ENCODE measurements around the gene LRRC4C. TPM values are rescaled to one million over a fixed set of nuclear protein-coding genes. Genes with fewer than 3 reads are reported as not detected.
"Not testable (repeated sequence)": the region's sequence is repeated elsewhere in the genome, so short reads cannot be mapped to it uniquely, and the experiment has no call there.

Gene LRRC4C
- total and polyA plus RNA-seq, 10 of the 15 experiments (the other 5 are each of a cell fraction or from before 2014, with no cell fraction given): 1.5 TPM; not detected in 9

- Histone ChIP-seq H3K27me3 (replicated peaks in 1 of 2; ENCODE audit: control insufficient read depth in 2 of 2, insufficient read depth in 2 of 2, low read length in 1 of 2) (no peaks in the 10 kb centered on the region), H3K9me3 (replicated peaks; ENCODE audit: control insufficient read depth, insufficient read depth, low read length) (no peaks in the 10 kb centered on the region), H3K4me1 (ENCODE audit: control insufficient read depth, insufficient read depth, low read length) (no peaks in the 10 kb centered on the region), H3K36me3 (ENCODE audit: control insufficient read depth in 2 of 2, insufficient read depth in 2 of 2, low read length in 1 of 2) (no peaks in the 10 kb centered on the region), H3K4me2 (ENCODE audit: control insufficient read depth, insufficient read depth) (no peak overlapping the region), H3K27ac (ENCODE audit: control insufficient read depth, insufficient read depth) (no peak overlapping the region), H3K9ac (ENCODE audit: control insufficient read depth, insufficient read depth, low read length) (no peak overlapping the region), H4K20me1 (ENCODE audit: control insufficient read depth, insufficient read depth) (no peaks in the 10 kb centered on the region), H3K4me3 (no peak overlapping the region), H3K79me2 (ENCODE audit: control insufficient read depth, insufficient read depth, low read length) (no peaks in the 10 kb centered on the region), H2AFZ (ENCODE audit: control insufficient read depth, low read depth, low read length) (no peak overlapping the region)
- 30% methylated on average over 4 of the region's 4 CpGs for WGBS (ENCODE audit: insufficient coverage, insufficient replicate concordance, low lambda C conversion rate, missing lambda C conversion rate)
- TF ChIP-seq SIX5 (IDR thresholded peaks at IDR 0.05; ENCODE audit: low read depth, low read length, severe bottlenecking) (no peak), TCF12 (IDR thresholded peaks at IDR 0.05; ENCODE audit: low read depth, low read length) (no peak), RAD51 (IDR thresholded peaks at IDR 0.05) (no peak), DPF2 (IDR thresholded peaks at IDR 0.05) (no peak), CBFB (IDR thresholded peaks at IDR 0.05; ENCODE audit: low read depth) (no peak), ATF2 (IDR thresholded peaks at IDR 0.05; ENCODE audit: low read length) (no peak), ZNF384 (IDR thresholded peaks at IDR 0.05; ENCODE audit: borderline replicate concordance, low read depth, low read length) (no peak), ZBTB4 (CRISPR knock-in tag; IDR thresholded peaks at IDR 0.05) (no peak), HDAC6 (IDR thresholded peaks at IDR 0.05; ENCODE audit: unreplicated experiment) (no peak), CTCF (IDR thresholded peaks at IDR 0.05 in 2 of 3, conservative IDR thresholded peaks at IDR 0.05 in 1 of 3; ENCODE audit: control insufficient read depth in 2 of 3, extremely low read depth in 1 of 3, insufficient read depth in 1 of 3, low read depth in 3 of 3, low read length in 3 of 3) (no peak), TAF1 (IDR thresholded peaks at IDR 0.05; ENCODE audit: borderline replicate concordance, low read depth, low read length) (no peak), ASH2L (IDR thresholded peaks at IDR 0.05; ENCODE audit: borderline replicate concordance, low read depth) (no peak), RAD21 (IDR thresholded peaks at IDR 0.05; ENCODE audit: insufficient read depth, low read depth, low read length) (no peak), POLR2A (IDR thresholded peaks at IDR 0.05; ENCODE audit: low read depth, low read length) (no peak)
- no peak for FAIRE-seq
- no peak for ATAC-seq
- no peak for DNase-seq (ENCODE audit: low read depth, low spot score)
- ChIA-PET SMC1A (ENCODE audit: uncharacterized antibody, unreplicated experiment) (interaction anchor here (0.9 kb wide), 1 partner anchor 18 kb away, joined by 3 read pairs; no protein-coding TSS in a partner anchor), RAD21 (ENCODE audit: unreplicated experiment) (no interaction called here), CTCF (no interaction called here), POLR2A (no interaction called here)
- intact Hi-C loops (cut with micrococcal nuclease; ENCODE audit: unreplicated experiment): no loop called here
- in situ Hi-C loops (cut with MboI): no loop called here
- BruUV-seq (replicated peaks): no TSS peak
Measured at GRCh38 chr11:41020259-41020658, 439.2 kb downstream of the LRRC4C start.

GRCh38 chr11:41019666-41020065 lies 439.8 kb downstream of the LRRC4C start:
- CTCF ChIA-PET: not testable (repeated sequence)

More at GRCh38 chr11:41019666-41020065, 439.8 kb downstream of the LRRC4C start:
- H3K27me3 ChIP-seq (replicated peaks in 1 of 2; ENCODE audit: control insufficient read depth in 2 of 2, insufficient read depth in 2 of 2, low read length in 1 of 2); RAD21 ChIA-PET (ENCODE audit: unreplicated experiment); intact Hi-C loops (cut with micrococcal nuclease; ENCODE audit: unreplicated experiment); in situ Hi-C loops (cut with MboI); H3K4me2 ChIP-seq (ENCODE audit: control insufficient read depth, insufficient read depth); H3K4me1 ChIP-seq (ENCODE audit: control insufficient read depth, insufficient read depth, low read length); H3K9ac ChIP-seq (ENCODE audit: control insufficient read depth, insufficient read depth, low read length); FAIRE-seq; BruUV-seq (replicated peaks); H3K36me3 ChIP-seq (ENCODE audit: control insufficient read depth in 2 of 2, insufficient read depth in 2 of 2, low read length in 1 of 2); H2AFZ ChIP-seq (ENCODE audit: control insufficient read depth, low read depth, low read length); H3K9me3 ChIP-seq (replicated peaks; ENCODE audit: control insufficient read depth, insufficient read depth, low read length); POLR2A ChIA-PET; H4K20me1 ChIP-seq (ENCODE audit: control insufficient read depth, insufficient read depth); H3K4me3 ChIP-seq; SMC1A ChIA-PET (ENCODE audit: uncharacterized antibody, unreplicated experiment); ATAC-seq; H3K27ac ChIP-seq (ENCODE audit: control insufficient read depth, insufficient read depth); H3K79me2 ChIP-seq (ENCODE audit: control insufficient read depth, insufficient read depth, low read length); DNase-seq (ENCODE audit: low read depth, low spot score): not testable (repeated sequence)
